ENCODE results near the gene ETV6. TPM values are rescaled to one million over a fixed set of nuclear protein-coding genes. Genes with fewer than 3 reads are reported as not detected.

ETV6 gene
- total and polyA plus RNA-seq, 9 of the 15 experiments (the other 6 are each of a cell fraction or from before 2014, with no cell fraction given): 0.81 to 12.7 (median 4.1) TPM

- in situ Hi-C loops (cut with MboI) (no loop called here), intact Hi-C loops (cut with micrococcal nuclease) (no loop called here)
- no TSS peak for BruUV-seq (replicated peaks)
- peaks cover 0 to 6% of the 10 kb centered on the region in 2 experiments; a peak in 2 of 5 replicates for H3K4me1 ChIP-seq (replicated peaks in 1 of 2; ENCODE audit: control insufficient read depth in 2 of 2, insufficient read depth in 2 of 2, low read length in 2 of 2)
- no peak overlapping the region for H2AFZ ChIP-seq (ENCODE audit: low read depth, low read length)
- 51% methylated on average over 4 of the region's 4 CpGs for WGBS (ENCODE audit: insufficient coverage, low coverage, missing lambda C conversion rate)
- TF ChIP-seq PYGO2 (tag; IDR thresholded peaks at IDR 0.05): no peak
- TF ChIP-seq RB1 (IDR thresholded peaks at IDR 0.05; ENCODE audit: low read depth): no peak
- TF ChIP-seq CREB3L1 (IDR thresholded peaks at IDR 0.05; ENCODE audit: borderline replicate concordance, low read depth): no peak
- no peak for TF ChIP-seq FOXK2 (conservative IDR thresholded peaks at IDR 0.05 in 1 of 2, IDR thresholded peaks at IDR 0.05 in 1 of 2; ENCODE audit: low read depth in 2 of 2)
- TF ChIP-seq ZZZ3 (IDR thresholded peaks at IDR 0.05): no peak
- TF ChIP-seq CTBP1 (IDR thresholded peaks at IDR 0.05; ENCODE audit: borderline replicate concordance): no peak
- no peak for TF ChIP-seq POLR2AphosphoS2 (IDR thresholded peaks at IDR 0.05; ENCODE audit: low read length)
- no peak for TF ChIP-seq THRB (CRISPR knock-in tag; conservative IDR thresholded peaks at IDR 0.05)
- no peak for TF ChIP-seq SRSF7 (optimal IDR thresholded peaks at IDR 0.05; ENCODE audit: low read depth, low read length)
- TF ChIP-seq ZNF324 (CRISPR knock-in tag; IDR thresholded peaks at IDR 0.05): no peak
- no peak for TF ChIP-seq CCNT2 (IDR thresholded peaks at IDR 0.05; ENCODE audit: borderline replicate concordance, extremely low read depth, insufficient read length, low read depth, low read length)
- TF ChIP-seq SMAD4 (CRISPR knock-in tag; conservative IDR thresholded peaks at IDR 0.05): no peak
- no peak for TF ChIP-seq PCBP1 (IDR thresholded peaks at IDR 0.05; ENCODE audit: low read depth, low read length, poor library complexity, severe bottlenecking)
- no peak for TF ChIP-seq LCOR (CRISPR knock-in tag; IDR thresholded peaks at IDR 0.05)
- TF ChIP-seq DIDO1 (tag; IDR thresholded peaks at IDR 0.05; ENCODE audit: low read depth): no peak
- TF ChIP-seq STAT5B (CRISPR knock-in tag; IDR thresholded peaks at IDR 0.05): no peak
- no peak for TF ChIP-seq THRA (IDR thresholded peaks at IDR 0.05)
- TF ChIP-seq GTF2E2 (tag; IDR thresholded peaks at IDR 0.05): no peak
- POLR2A ChIA-PET: no interaction called here
- no peaks in the 10 kb centered on the region for H3K9me3 ChIP-seq (replicated peaks; ENCODE audit: control insufficient read depth, insufficient read depth, low read depth, low read length)
- FAIRE-seq (no peak), ATAC-seq (no peak), DNase-seq (ENCODE audit: extremely low read depth in 1 of 4, low spot score in 3 of 4) (no peak)
- no peak overlapping the region for H3K9ac ChIP-seq (ENCODE audit: insufficient read depth in 1 of 2, low read depth in 2 of 2, low read length in 2 of 2)
- no peak overlapping the region for H3K4me3 ChIP-seq
- no peaks in the 10 kb centered on the region for H3K27me3 ChIP-seq (ENCODE audit: control insufficient read depth in 2 of 2, insufficient read depth in 2 of 2, low read length in 2 of 2)
- no peaks in the 10 kb centered on the region for H4K20me1 ChIP-seq (replicated peaks; ENCODE audit: control insufficient read depth, insufficient read depth, low read length)
- no peak overlapping the region for H3K27ac ChIP-seq (ENCODE audit: extremely low read depth, low read depth, low read length)
- H3K4me2 ChIP-seq (ENCODE audit: insufficient read depth, low read length): no peak overlapping the region
- H3K36me3 ChIP-seq (ENCODE audit: control insufficient read depth, insufficient read depth, low read length): no peaks in the 10 kb centered on the region
- H3K79me2 ChIP-seq (ENCODE audit: control insufficient read depth, insufficient read depth, low read length): no peaks in the 10 kb centered on the region; the same call in 2 of the 3 replicates
- CTCF ChIA-PET (ENCODE audit: low intra/inter-chr PET ratio): no interaction called here
- H3K9me1 ChIP-seq (ENCODE audit: control insufficient read depth, insufficient read depth, low read length): no peaks in the 10 kb centered on the region
Observed at GRCh38 chr12:11729008-11729407, 79.5 kb downstream of the ETV6 start.
